Memory B cell (primary cell): ENCODE results near the gene CNDP1.

ENCODE experiments used
- ATAC-seq: fragments of 150-1000 bp; cut with Tn5 transposase; 2 replicates; pipeline ENCODE4 v1.10.0; 2021; ENCODE audit warnings: low read depth, mild to moderate bottlenecking, moderate library complexity
- DNase-seq, 2 donors: peaks; one replicate each; pipeline ENCODE4 v3.0.0; 2022; ENCODE audit warnings: low spot score in 2 of 2
- H3K27ac Mint-ChIP-seq: one replicate; pipeline ENCODE4 v1.8.0; 2022; ENCODE audit warnings: mild to moderate bottlenecking, moderate library complexity, mixed read lengths
- H3K27me3 Mint-ChIP-seq: one replicate; pipeline ENCODE4 v1.8.0; 2022; ENCODE audit warnings: mixed read lengths
- H3K36me3 Mint-ChIP-seq: one replicate; pipeline ENCODE4 v1.8.0; 2022; ENCODE audit warnings: mild to moderate bottlenecking, mixed read lengths
- H3K4me1 Mint-ChIP-seq: one replicate; pipeline ENCODE4 v1.8.0; 2022; ENCODE audit warnings: mixed read lengths
- H3K4me3 Mint-ChIP-seq: one replicate; pipeline ENCODE4 v1.8.0; 2022; ENCODE audit warnings: mild to moderate bottlenecking, moderate library complexity, mixed read lengths
- H3K9me3 Mint-ChIP-seq: one replicate; pipeline ENCODE4 v1.8.0; 2022; ENCODE audit warnings: mixed read lengths

The CNDP1 gene

DNA sequence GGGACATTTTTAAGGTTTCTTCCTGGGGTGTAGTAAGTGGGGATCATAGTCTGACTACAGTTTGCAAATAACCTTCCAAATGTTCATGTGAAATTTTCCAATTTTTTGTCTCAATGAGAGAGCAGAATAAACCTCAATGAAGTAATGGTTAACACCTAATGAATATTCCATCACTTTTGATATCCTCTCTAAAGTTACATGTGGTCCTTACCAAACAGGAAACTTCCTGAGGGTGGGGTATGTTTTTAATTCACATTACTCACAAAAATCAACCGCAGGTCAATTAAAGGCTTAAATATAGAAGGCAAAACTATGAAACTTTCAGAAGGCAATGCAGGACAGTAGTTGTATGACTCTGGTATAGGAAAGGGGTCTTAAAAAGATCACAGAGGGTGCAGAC, 76.6 kb downstream of the CNDP1 start:
- no peaks in the 10 kb centered on the region for H3K9me3 Mint-ChIP-seq
- peaks cover 27% of the 10 kb centered on the region for H3K4me1 Mint-ChIP-seq
- no peaks in the 10 kb centered on the region for H3K27me3 Mint-ChIP-seq
- DNase-seq (no peak), ATAC-seq (no peak)
- no peak overlapping the region for H3K4me3 Mint-ChIP-seq
- peaks cover 3% of the 10 kb centered on the region for H3K36me3 Mint-ChIP-seq
- no peak overlapping the region for H3K27ac Mint-ChIP-seq

DNA sequence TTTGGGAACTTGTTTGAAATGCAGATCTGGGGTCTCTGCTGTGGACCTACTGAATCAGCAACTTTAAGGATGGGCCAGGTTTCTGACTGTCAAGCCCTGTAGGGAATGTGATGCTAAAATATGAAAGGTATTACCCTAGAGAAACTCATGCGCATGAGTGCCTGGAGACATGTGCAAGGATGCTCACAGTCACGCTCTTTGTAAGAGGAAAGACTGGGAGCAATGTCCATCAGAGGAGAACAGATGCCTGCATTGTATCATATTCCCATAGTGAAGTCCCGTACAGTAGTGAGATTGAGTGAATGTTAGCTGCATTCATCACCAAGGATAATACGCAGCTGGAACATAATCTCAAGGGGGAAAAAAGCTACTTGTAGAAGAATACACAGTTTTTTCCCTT, 77.5 kb downstream of the CNDP1 start:
- H3K27me3 Mint-ChIP-seq, result no peaks in the 10 kb centered on the region
- H3K9me3 Mint-ChIP-seq, result no peaks in the 10 kb centered on the region
- H3K36me3 Mint-ChIP-seq, result peaks cover 3% of the 10 kb centered on the region
- DNase-seq, result no peak
- no peak for ATAC-seq
- no peak overlapping the region for H3K4me3 Mint-ChIP-seq
- H3K4me1 Mint-ChIP-seq, result peaks cover 27% of the 10 kb centered on the region
- no peak overlapping the region for H3K27ac Mint-ChIP-seq

DNA sequence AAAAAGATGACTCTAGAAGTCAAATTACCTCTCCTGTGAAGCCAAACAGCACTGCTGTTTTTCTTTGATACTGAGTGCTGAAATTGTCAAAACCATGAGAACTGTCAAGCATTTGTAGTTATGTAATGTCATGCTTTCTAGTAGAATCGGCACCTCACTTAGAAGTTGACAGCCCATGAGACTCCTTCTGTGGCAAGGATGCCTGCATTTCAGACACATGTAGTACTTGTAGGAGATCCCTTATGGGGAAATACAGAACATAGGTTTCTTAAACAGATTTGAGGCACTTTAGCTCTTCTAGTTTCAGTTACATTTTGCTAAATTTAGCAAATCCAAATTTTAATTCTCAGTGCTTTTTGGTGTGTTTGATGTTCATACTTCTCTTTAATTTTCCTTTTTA, 79.1 kb downstream of the CNDP1 start:
- no peak overlapping the region for H3K4me3 Mint-ChIP-seq
- DNase-seq, result no peak
- H3K27me3 Mint-ChIP-seq, result no peaks in the 10 kb centered on the region
- H3K4me1 Mint-ChIP-seq, result peaks cover 26% of the 10 kb centered on the region
- H3K27ac Mint-ChIP-seq, result no peak overlapping the region
- peaks cover 3% of the 10 kb centered on the region for H3K36me3 Mint-ChIP-seq
- no peak for ATAC-seq
- H3K9me3 Mint-ChIP-seq, result no peaks in the 10 kb centered on the region

DNA sequence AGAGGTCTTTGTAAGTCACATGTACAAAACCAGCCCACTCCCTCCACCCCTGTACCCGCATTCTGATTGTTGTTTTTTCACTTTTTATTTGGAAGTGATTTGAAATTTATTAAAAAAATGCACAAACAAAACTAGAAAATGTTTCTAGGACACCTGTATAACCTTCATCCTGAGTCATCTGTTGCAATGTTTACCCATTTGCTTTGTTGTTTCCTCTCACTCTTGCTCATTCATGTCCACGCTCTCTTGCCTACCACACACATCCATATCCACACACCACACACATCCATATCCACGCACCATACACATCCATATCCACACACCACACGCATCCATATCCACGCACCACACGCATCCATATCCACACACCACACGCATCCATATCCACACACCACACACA, 82.2 kb downstream of the CNDP1 start:
- ATAC-seq (no peak), DNase-seq (no peak)
- no peak overlapping the region for H3K4me3 Mint-ChIP-seq
- no peak overlapping the region for H3K27ac Mint-ChIP-seq
- no peaks in the 10 kb centered on the region for H3K36me3 Mint-ChIP-seq
- peaks cover 8% of the 10 kb centered on the region for H3K4me1 Mint-ChIP-seq
- H3K27me3 Mint-ChIP-seq, result no peaks in the 10 kb centered on the region
- no peaks in the 10 kb centered on the region for H3K9me3 Mint-ChIP-seq

DNA sequence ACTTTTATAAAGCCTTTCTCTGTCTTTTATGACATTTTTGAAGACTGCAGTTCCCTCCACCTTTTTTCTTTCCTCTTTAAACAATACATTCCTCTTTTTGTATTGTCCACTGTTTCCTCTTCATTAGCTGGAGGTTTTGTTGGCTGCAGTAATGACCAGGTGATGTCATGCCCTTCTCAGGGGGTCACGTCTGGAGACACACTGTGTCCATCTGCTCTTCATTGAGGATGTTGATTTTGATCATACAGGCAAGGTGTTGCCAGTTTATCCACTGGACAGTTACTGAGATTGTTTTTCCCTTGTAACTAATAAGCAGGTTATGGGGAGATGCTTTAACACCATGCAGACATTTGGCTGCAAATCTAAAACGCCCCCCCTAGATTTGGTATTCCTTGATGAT, 83.2 kb downstream of the CNDP1 start:
- Mint-ChIP-seq H3K4me1 (peaks cover 5% of the 10 kb centered on the region), H3K27me3 (no peaks in the 10 kb centered on the region), H3K4me3 (no peak overlapping the region), H3K27ac (no peak overlapping the region), H3K36me3 (no peaks in the 10 kb centered on the region), H3K9me3 (no peaks in the 10 kb centered on the region)
- ATAC-seq (no peak), DNase-seq (no peak)

DNA sequence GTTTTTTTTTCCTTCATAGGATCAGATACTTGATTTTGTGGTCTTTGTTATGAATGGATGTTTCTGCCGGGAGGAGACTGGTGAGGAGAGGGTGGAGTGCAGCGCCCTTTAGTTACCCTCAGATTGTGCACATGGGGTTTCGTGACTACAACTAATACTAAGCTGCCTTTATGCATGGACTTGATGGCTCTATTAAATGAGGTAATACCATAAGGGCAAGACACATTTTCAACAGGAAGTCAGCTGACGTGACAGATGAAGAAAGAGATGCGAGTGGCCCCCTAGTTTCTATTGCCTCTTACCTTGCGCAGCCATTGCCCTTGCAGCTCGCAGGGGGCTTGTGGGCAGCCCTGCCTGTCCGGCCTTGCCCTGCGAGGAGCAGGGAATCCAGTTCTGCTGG, 87.8 kb downstream of the CNDP1 start:
- H3K27me3 Mint-ChIP-seq, result no peaks in the 10 kb centered on the region
- no peak overlapping the region for H3K27ac Mint-ChIP-seq
- H3K9me3 Mint-ChIP-seq, result no peaks in the 10 kb centered on the region
- no peaks in the 10 kb centered on the region for H3K36me3 Mint-ChIP-seq
- DNase-seq (no peak), ATAC-seq (no peak)
- H3K4me3 Mint-ChIP-seq, result no peak overlapping the region
- H3K4me1 Mint-ChIP-seq, result peaks cover 6% of the 10 kb centered on the region

DNA sequence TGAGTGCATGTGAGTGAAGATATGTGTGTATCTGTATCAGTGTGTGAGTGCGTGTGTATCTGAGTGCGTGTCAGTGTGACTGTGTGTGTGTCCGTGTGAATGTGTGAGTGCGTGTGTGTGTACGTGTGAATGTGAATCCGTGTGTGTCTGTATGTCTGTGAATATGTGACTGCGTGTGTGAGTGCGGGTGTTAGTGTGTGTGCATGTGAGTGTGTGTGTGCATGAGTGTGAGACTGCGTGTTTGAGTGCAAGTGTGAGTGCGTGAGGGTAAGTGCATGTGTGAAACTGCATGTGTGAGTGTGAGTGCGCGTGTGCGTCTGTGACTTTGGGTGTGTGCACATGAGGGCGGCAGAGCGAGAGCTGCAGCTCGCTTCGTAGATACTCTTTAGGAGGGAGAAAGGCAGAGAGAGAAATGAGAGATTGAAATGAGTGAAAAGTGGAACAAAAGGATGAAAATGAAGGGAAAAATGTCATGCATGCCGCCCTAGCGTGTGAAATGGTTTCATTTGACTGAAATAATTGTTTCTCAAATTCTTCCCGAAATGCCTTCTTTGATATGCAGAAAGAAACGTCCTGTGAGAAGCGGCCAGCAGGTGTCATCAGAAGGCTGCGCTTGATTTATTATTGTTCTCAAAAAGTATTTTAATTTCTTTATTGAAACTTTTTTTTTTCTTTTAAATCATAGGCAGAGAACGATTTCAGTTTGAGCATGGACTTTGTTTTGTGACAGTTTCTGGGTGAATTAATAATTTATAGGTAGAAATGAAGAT, 88.9 kb downstream of the CNDP1 start:
- no peak overlapping the region for H3K4me3 Mint-ChIP-seq
- H3K36me3 Mint-ChIP-seq, result no peaks in the 10 kb centered on the region
- no peaks in the 10 kb centered on the region for H3K27me3 Mint-ChIP-seq
- ATAC-seq, result no peak
- no peak overlapping the region for H3K27ac Mint-ChIP-seq
- no peak for DNase-seq
- no peaks in the 10 kb centered on the region for H3K9me3 Mint-ChIP-seq
- H3K4me1 Mint-ChIP-seq, result peaks cover 9% of the 10 kb centered on the region

DNA sequence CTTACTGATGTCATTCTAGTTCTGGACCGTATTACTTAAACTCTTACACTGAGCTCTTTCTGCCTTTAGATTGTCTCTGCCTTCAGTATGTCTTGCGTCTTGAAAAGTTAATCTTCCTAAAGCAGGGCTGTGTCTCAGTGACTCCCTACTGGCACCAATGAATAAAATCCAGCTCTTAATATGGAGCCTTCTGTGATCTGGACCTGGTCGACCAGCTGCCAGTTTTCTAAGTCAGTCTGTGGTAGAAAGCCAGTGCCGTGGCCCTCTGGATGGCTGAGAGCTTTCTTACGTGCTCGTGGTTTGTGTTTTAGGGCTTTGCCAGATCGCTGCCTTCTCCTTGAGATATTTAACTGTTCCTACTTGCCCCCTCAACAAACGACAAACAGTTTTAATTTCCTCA, 90.2 kb downstream of the CNDP1 start:
- Mint-ChIP-seq H3K36me3 (peaks cover 3% of the 10 kb centered on the region), H3K27me3 (no peaks in the 10 kb centered on the region), H3K4me1 (peaks cover 9% of the 10 kb centered on the region)

DNA sequence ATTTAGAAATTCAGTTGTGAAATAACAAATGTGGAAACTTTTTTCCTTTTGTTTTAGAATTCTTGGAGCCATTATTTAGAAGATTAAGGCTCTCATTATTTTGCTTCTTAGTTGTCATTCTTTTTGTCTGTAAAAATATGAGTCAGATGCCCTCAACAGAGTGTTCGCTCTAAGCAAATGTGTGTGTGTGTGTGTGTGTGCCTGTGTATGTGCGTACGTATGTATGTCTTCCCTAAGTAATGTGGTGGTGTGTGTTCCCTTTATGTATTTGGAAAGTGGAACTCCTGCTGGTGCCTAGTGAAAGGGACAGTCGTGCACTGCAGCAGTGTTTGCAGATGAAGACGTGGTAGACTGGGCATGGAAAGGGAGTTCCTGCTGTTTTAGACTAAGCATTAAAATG, 90.9 kb downstream of the CNDP1 start:
- no peaks in the 10 kb centered on the region for H3K9me3 Mint-ChIP-seq
- no peak for DNase-seq

More for the DNA sequence above, 90.2 kb downstream of the CNDP1 start:
- DNase-seq, result no peak
- Mint-ChIP-seq H3K9me3 (no peaks in the 10 kb centered on the region), H3K4me3 (no peak overlapping the region), H3K27ac (no peak overlapping the region)
- ATAC-seq, result no peak

DNA sequence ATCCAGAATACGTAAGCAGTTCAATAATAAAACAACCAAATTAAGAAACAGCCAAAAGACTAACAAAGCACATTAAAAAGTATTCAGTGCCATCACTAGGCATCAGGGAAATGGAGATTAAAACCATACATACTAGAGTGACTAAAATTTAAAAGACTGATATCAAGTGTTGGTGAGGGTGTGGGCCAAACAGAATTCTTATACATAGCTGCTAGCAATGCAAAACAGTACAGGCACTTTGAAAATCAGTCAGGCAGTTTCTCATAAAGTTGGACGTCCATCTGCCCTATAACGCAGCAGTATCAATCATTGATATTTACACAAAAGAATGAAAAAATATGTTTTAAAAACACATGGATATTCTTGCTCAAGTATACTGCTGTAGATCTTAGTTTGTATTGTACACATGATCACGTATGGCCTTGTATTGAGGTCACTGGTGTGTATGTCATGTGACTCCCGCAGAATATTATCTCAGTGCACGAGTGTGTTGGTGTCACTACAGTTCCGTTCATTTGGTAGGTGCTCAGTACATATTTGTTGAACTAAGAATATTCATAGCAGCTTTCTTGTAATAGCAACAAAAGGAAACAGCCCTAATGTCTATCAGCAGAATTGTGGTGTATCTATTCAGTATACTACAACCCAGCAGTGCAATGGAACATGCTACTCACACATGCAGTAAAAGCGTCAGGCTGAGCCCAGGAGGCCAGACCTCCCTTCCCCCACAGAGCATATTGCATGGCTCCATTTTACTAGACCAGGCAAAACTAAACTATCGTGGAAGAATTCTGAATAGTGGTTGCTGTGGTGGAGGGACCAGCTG, 92.0 kb downstream of the CNDP1 start:
- H3K9me3 Mint-ChIP-seq, result no peaks in the 10 kb centered on the region
- peaks cover 9% of the 10 kb centered on the region for H3K4me1 Mint-ChIP-seq
- no peak overlapping the region for H3K4me3 Mint-ChIP-seq
- no peak overlapping the region for H3K27ac Mint-ChIP-seq
- no peak for ATAC-seq
- H3K27me3 Mint-ChIP-seq, result no peaks in the 10 kb centered on the region
- H3K36me3 Mint-ChIP-seq, result peaks cover 7% of the 10 kb centered on the region
- DNase-seq, result no peak

More for the DNA sequence above, 90.9 kb downstream of the CNDP1 start:
- no peak for ATAC-seq
- Mint-ChIP-seq H3K27ac (no peak overlapping the region), H3K27me3 (no peaks in the 10 kb centered on the region), H3K4me3 (no peak overlapping the region), H3K4me1 (peaks cover 9% of the 10 kb centered on the region), H3K36me3 (peaks cover 3% of the 10 kb centered on the region)

DNA sequence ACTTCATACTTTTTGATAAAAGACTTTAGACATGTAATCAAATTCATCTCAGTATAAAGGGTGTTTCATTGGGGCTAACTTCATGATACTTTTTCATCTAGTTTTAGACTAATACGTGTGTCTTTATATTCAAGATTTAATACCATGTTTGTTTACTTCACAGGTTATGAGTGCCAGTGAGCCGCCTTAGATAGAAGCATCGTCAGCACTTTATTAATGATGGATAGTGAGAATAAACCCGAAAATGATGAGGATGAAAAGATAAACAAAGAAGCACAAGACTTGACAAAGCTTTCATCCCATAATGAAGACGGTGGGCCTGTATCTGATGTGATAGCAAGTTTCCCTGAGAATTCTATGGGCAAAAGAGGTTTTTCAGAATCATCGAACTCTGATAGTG, 96.5 kb downstream of the CNDP1 start:
- Mint-ChIP-seq H3K36me3 (peaks cover 40% of the 10 kb centered on the region), H3K9me3 (no peaks in the 10 kb centered on the region), H3K27ac (no peak overlapping the region), H3K27me3 (no peaks in the 10 kb centered on the region), H3K4me3 (no peak overlapping the region), H3K4me1 (peaks cover 11% of the 10 kb centered on the region)
- DNase-seq (no peak), ATAC-seq (no peak)

DNA sequence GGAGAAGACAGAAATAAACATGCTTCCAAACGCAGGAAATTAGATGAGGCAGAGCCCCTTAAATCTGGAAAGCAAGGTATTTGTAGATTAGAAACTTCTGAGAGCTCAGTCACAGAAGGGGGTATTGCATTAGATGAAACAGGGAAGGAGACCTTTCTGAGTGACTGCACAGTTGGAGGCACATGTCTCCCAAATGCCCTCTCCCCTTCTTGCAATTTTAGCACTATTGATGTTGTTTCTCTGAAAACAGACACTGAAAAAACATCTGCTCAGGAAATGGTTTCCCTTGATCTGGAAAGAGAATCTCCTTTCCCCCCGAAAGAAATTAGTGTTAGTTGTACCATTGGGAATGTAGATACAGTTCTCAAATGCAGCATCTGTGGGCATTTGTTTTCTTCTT, 96.9 kb downstream of the CNDP1 start:
- ATAC-seq (no peak), DNase-seq (no peak)
- Mint-ChIP-seq H3K9me3 (no peaks in the 10 kb centered on the region), H3K4me3 (no peak overlapping the region), H3K27ac (no peak overlapping the region), H3K4me1 (peaks cover 11% of the 10 kb centered on the region), H3K27me3 (no peaks in the 10 kb centered on the region), H3K36me3 (peaks cover 40% of the 10 kb centered on the region)

DNA sequence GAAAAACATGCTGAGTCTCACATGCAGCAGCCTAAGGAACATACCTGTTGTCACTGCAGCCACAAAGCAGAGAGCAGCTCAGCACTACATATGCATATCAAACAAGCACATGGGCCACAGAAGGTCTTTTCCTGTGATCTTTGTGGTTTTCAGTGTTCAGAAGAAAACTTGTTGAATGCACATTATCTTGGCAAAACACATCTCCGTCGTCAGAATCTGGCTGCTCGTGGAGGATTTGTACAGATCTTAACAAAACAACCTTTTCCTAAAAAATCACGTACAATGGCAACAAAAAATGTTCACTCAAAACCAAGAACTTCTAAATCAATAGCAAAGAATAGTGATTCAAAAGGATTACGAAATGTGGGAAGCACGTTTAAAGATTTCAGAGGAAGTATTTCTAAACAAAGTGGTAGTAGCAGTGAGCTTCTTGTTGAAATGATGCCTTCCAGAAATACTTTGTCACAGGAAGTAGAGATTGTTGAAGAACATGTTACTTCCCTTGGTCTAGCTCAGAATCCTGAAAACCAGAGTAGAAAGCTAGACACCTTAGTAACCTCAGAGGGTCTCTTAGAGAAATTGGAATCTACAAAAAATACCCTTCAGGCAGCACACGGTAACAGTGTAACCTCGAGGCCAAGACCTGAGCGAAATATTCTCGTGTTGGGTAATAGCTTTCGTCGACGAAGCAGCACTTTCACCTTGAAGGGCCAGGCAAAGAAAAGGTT, 97.5 kb downstream of the CNDP1 start:
- no peak for DNase-seq
- Mint-ChIP-seq H3K27ac (no peak overlapping the region), H3K27me3 (no peaks in the 10 kb centered on the region), H3K4me1 (peaks cover 10% of the 10 kb centered on the region), H3K4me3 (no peak overlapping the region), H3K36me3 (peaks cover 40% of the 10 kb centered on the region), H3K9me3 (no peaks in the 10 kb centered on the region)
- ATAC-seq, result no peak

DNA sequence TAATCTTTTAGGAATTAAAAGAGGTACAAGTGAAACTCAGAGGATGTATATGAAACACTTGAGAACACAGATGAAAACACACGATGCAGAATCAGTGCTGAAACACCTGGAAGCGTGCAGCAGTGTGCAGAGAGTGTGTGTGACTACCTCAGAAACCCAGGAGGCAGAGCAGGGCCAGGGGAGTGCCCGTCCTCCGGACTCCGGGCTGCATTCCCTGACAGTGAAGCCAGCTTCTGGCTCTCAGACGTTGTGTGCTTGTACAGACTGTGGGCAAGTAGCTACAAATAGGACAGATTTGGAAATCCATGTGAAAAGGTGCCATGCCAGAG, 98.0 kb downstream of the CNDP1 start:
- H3K4me3 Mint-ChIP-seq, result no peak overlapping the region
- ATAC-seq (no peak), DNase-seq (no peak)
- no peak overlapping the region for H3K27ac Mint-ChIP-seq
- no peaks in the 10 kb centered on the region for H3K9me3 Mint-ChIP-seq
- no peaks in the 10 kb centered on the region for H3K27me3 Mint-ChIP-seq
- peaks cover 6% of the 10 kb centered on the region for H3K4me1 Mint-ChIP-seq
- H3K36me3 Mint-ChIP-seq, result peaks cover 40% of the 10 kb centered on the region
